Measurements from ENCODE around the gene B4GALT2.

Gene B4GALT2

GRCh38 chr1:43984855-43985254 is 5.8 kb downstream of the B4GALT2 start:
- no peak for DNase-seq (ENCODE audit: low read depth)

- DNase-seq (ENCODE audit: low read depth), result no peak
Observed at GRCh38 chr1:43985984-43986595, 7.1 kb downstream of the B4GALT2 start.

- no peak for DNase-seq (ENCODE audit: low read depth)
Observed at GRCh38 chr1:43986712-43987111, 7.7 kb downstream of the B4GALT2 start.

GRCh38 chr1:43987159-43987902 is 8.3 kb downstream of the B4GALT2 start:
- DNase-seq (ENCODE audit: low read depth), result no peak

- DNase-seq (ENCODE audit: low read depth), result no peak
Observed at GRCh38 chr1:43990271-43991199, 11.5 kb downstream of the B4GALT2 start.

GRCh38 chr1:43991200-43991475 is 12.1 kb downstream of the B4GALT2 start:
- no peak for DNase-seq (ENCODE audit: low read depth)

- peak; percentile 77 for DNase-seq (ENCODE audit: low read depth)
Observed at GRCh38 chr1:43991476-43992231, 12.6 kb downstream of the B4GALT2 start, which contains the start of gene CCDC24. Gene CCDC24, plus strand, starts transcription at chr1:43991599. Its CDS starts 280 bp downstream, at chr1:43991879.

- no peak for DNase-seq (ENCODE audit: low read depth)
Observed at GRCh38 chr1:43992232-43992995, 13.4 kb downstream of the B4GALT2 start.

- no peak for DNase-seq (ENCODE audit: low read depth)
Observed at GRCh38 chr1:43993206-43993914, 14.3 kb downstream of the B4GALT2 start.

GRCh38 chr1:43994071-43994470 is 15.1 kb downstream of the B4GALT2 start:
- DNase-seq (ENCODE audit: low read depth), result no peak

GRCh38 chr1:43994794-43995790 is 16.1 kb downstream of the B4GALT2 start:
- no peak for DNase-seq (ENCODE audit: low read depth)

GRCh38 chr1:43995984-43996732 is 17.1 kb downstream of the B4GALT2 start:
- no peak for DNase-seq (ENCODE audit: low read depth)

- DNase-seq (ENCODE audit: low read depth), result no peak
Observed at GRCh38 chr1:43996733-43997115, 17.7 kb downstream of the B4GALT2 start.

- no peak for DNase-seq (ENCODE audit: low read depth)
Observed at GRCh38 chr1:43997295-43997999, 18.4 kb downstream of the B4GALT2 start.

GRCh38 chr1:43998000-43998378 is 19.0 kb downstream of the B4GALT2 start:
- no peak for DNase-seq (ENCODE audit: low read depth)

- no peak for DNase-seq (ENCODE audit: low read depth)
Observed at GRCh38 chr1:43999455-43999854, 20.4 kb downstream of the B4GALT2 start.

GRCh38 chr1:44000122-44000665 is 21.2 kb downstream of the B4GALT2 start:
- no peak for DNase-seq (ENCODE audit: low read depth)

- DNase-seq (ENCODE audit: low read depth), result no peak
Observed at GRCh38 chr1:44002165-44002564, 23.2 kb downstream of the B4GALT2 start.

All from activated T-cell treated with anti-CD3 and anti-CD28 coated beads for 48 hours (primary cell).